ENCODE results near the gene DIAPH1.

DIAPH1 gene

GRCh38 chr5:141586246-141586645, 32.6 kb downstream of the DIAPH1 start:
- no peak overlapping the region for H3K4me3 ChIP-seq
- H4K20me1 ChIP-seq, result peaks cover 7 to 94% (median 48%) of the 10 kb centered on the region in 11 experiments; a peak in 20 of 22 replicates
- peak overlapping the region in 8 of 11 experiments; percentile 9 to 73 (median 43); a peak in 11 of 22 replicates for H3K27ac ChIP-seq
- H3K27me3 ChIP-seq, result no peaks in the 10 kb centered on the region
- H3K36me3 ChIP-seq, result peaks cover 52 to 98% (median 97%) of the 10 kb centered on the region in 11 experiments
- no peak for TF ChIP-seq Cebpa-rat (IDR thresholded peaks at IDR 0.05)
- peak overlapping the region in 1 of 11 experiments; percentile 12; a peak in 2 of 22 replicates for H3K9ac ChIP-seq
- peak overlapping the region in 6 of 11 experiments; percentile 46 to 69 (median 59); a peak in 12 of 22 replicates for H3K4me2 ChIP-seq
- H3K9me3 ChIP-seq (replicated peaks in 1 of 11), result no peaks in the 10 kb centered on the region
- peaks cover 0 to 93% (median 53%) of the 10 kb centered on the region in 10 experiments; a peak in 16 of 20 replicates for H3K4me1 ChIP-seq

- Histone ChIP-seq H3K9ac (peak overlapping the region in 1 of 11 experiments; percentile 12; a peak in 1 of 22 replicates), H4K20me1 (peaks cover under 1 to 94% (median 45%) of the 10 kb centered on the region in 11 experiments; a peak in 20 of 22 replicates), H3K27me3 (no peaks in the 10 kb centered on the region), H3K4me2 (peak overlapping the region in 6 of 11 experiments; percentile 46 to 69 (median 59); a peak in 12 of 22 replicates), H3K9me3 (replicated peaks in 1 of 11) (no peaks in the 10 kb centered on the region), H3K4me1 (peaks cover 0 to 89% (median 47%) of the 10 kb centered on the region in 10 experiments; a peak in 14 of 20 replicates), H3K27ac (peak overlapping the region in 7 of 11 experiments; percentile 9 to 73 (median 51); a peak in 13 of 22 replicates), H3K4me3 (no peak overlapping the region), H3K36me3 (peaks cover 58 to 98% (median 97%) of the 10 kb centered on the region in 11 experiments)
- peak in 6 of 11 experiments; percentile 42 to 70 (median 48); a peak in 7 of 22 replicates for TF ChIP-seq Cebpa-rat (IDR thresholded peaks at IDR 0.05)
Measured at GRCh38 chr5:141585594-141585993, 33.2 kb downstream of the DIAPH1 start.

DNA sequence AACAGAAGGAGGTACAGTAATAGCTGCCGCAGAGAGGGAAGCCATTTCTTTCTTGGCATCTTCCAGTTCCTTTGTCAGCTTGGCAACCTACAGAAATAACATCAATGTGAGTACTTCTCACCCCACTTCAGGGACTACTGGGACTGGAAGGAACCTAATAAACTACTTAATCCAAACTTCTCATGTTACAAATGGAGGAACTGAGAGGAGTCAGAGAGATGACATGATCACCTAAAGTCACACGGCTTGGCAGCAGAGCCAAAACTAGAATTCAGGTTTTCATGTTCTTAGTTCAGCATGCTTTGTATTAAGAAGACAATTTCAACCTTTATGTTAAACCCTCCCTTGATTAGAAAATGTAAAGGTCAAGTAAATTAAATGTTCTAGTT, 44.7 kb downstream of the DIAPH1 start:
- TF ChIP-seq Cebpa-rat (IDR thresholded peaks at IDR 0.05), result no peak
- H3K9me3 ChIP-seq (replicated peaks in 1 of 11), result no peaks in the 10 kb centered on the region
- H4K20me1 ChIP-seq, result peaks cover 0 to 64% (median 11%) of the 10 kb centered on the region in 11 experiments; a peak in 12 of 22 replicates
- no peaks in the 10 kb centered on the region for H3K27me3 ChIP-seq
- H3K27ac ChIP-seq, result no peak overlapping the region
- H3K9ac ChIP-seq, result no peak overlapping the region
- no peak overlapping the region for H3K4me2 ChIP-seq
- H3K4me1 ChIP-seq, result peaks cover 0 to 27% (median 15%) of the 10 kb centered on the region in 10 experiments; a peak in 14 of 20 replicates
- H3K36me3 ChIP-seq, result peaks cover 93 to 100% (median 99%) of the 10 kb centered on the region in 11 experiments
- H3K4me3 ChIP-seq, result no peak overlapping the region

DNA sequence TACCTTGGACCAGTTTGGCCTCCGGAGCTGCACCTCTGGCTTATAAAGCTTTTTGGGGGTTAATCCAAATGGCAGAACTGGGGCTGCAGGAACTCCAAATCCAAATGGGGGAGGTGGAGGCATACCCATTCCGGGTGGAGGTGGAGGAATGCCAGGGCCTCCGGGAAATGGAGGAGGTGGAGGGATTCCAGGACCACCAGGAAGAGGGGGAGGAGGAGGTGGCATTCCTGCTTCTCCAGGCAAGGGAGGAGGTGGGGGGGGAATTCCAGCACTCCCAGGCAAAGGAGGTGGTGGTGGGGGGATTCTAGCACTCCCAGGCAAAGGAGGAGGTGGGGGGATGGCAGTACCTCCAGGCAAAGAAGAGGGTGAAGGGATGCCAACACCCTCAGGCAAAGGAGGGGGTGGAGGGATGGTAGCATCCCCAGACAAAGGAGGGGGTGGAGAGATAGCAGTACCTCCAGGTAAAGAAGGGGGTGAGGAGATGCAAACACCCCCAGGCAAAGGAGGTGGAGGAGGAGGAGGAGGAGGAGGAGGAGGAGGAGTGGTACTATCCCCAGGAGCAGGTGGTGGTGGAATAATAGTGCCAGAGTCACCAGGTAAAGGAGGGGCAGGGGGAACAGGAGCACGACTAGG, 45.2 kb downstream of the DIAPH1 start:
- peaks cover 0 to 63% (median 9%) of the 10 kb centered on the region in 11 experiments; a peak in 13 of 22 replicates for H4K20me1 ChIP-seq
- H3K9me3 ChIP-seq (replicated peaks in 1 of 11), result no peaks in the 10 kb centered on the region
- H3K36me3 ChIP-seq, result peaks cover 93 to 100% (median 99%) of the 10 kb centered on the region in 11 experiments
- no peaks in the 10 kb centered on the region for H3K27me3 ChIP-seq
- no peak overlapping the region for H3K4me2 ChIP-seq
- H3K4me3 ChIP-seq, result no peak overlapping the region
- peaks cover 0 to 27% (median 15%) of the 10 kb centered on the region in 10 experiments; a peak in 14 of 20 replicates for H3K4me1 ChIP-seq
- H3K27ac ChIP-seq, result no peak overlapping the region
- no peak overlapping the region for H3K9ac ChIP-seq
- TF ChIP-seq Cebpa-rat (IDR thresholded peaks at IDR 0.05), result no peak

GRCh38 chr5:141570655-141571054, 48.1 kb downstream of the DIAPH1 start:
- peaks cover 88 to 100% (median 98%) of the 10 kb centered on the region in 11 experiments for H3K36me3 ChIP-seq
- H3K4me1 ChIP-seq, result peaks cover 0 to 27% (median 15%) of the 10 kb centered on the region in 10 experiments; a peak in 14 of 20 replicates
- TF ChIP-seq Cebpa-rat (IDR thresholded peaks at IDR 0.05), result no peak
- H3K4me3 ChIP-seq, result no peak overlapping the region
- H3K9ac ChIP-seq, result 0 out of 22 replicates have a peak overlapping the region, but pooled peaks of 1 of the 11 experiments have one; percentile 12
- H3K4me2 ChIP-seq, result peak overlapping the region in 6 of 11 experiments; percentile 3 to 68 (median 39); a peak in 10 of 22 replicates
- H3K27ac ChIP-seq, result peak overlapping the region in 7 of 11 experiments; percentile 10 to 61 (median 39); a peak in 12 of 22 replicates
- no peaks in the 10 kb centered on the region for H3K27me3 ChIP-seq
- no peaks in the 10 kb centered on the region for H3K9me3 ChIP-seq (replicated peaks in 1 of 11)
- H4K20me1 ChIP-seq, result peaks cover 0 to 63% (median 12%) of the 10 kb centered on the region in 11 experiments; a peak in 14 of 22 replicates

DNA sequence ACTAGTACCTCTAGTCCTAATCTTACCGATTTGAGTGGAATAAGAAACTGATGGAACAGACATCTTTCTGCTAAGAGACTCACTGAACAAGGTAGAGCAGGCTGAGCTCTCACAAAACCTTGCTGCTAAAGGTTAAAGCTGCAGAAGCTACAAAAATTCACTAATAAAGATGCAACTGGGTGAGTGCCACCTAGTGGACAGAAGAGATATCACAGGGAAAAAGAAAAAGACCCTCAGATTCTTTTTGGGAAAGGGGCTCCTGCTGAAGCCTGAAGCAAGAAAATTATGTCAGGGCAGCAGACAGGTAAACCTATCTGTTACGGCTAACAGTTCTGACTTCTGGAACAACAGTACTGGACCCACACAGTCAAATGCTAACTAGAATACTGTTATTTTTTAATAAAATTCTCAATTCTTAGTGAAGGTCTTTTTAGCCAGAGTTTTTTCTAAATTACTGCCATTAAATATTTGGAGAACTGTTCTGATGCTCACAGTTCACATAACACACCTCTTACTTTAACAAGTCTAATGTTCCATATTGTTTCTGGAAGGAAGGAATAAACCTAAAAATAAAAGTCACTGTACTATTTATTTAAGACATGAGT, 51.2 kb downstream of the DIAPH1 start:
- Histone ChIP-seq H3K27me3 (no peaks in the 10 kb centered on the region), H3K9ac (no peak overlapping the region), H4K20me1 (peaks cover 0 to 63% (median 12%) of the 10 kb centered on the region in 11 experiments; a peak in 13 of 22 replicates), H3K4me1 (peaks cover 0 to 37% (median 15%) of the 10 kb centered on the region in 10 experiments; a peak in 14 of 20 replicates), H3K36me3 (peaks cover 84 to 100% (median 95%) of the 10 kb centered on the region in 11 experiments), H3K27ac (no peak overlapping the region), H3K4me2 (no peak overlapping the region), H3K9me3 (replicated peaks in 1 of 11) (no peaks in the 10 kb centered on the region), H3K4me3 (no peak overlapping the region)
- TF ChIP-seq Cebpa-rat (IDR thresholded peaks at IDR 0.05), result no peak

- Histone ChIP-seq H4K20me1 (peaks cover 0 to 52% (median 5%) of the 10 kb centered on the region in 11 experiments; a peak in 13 of 22 replicates), H3K4me2 (no peak overlapping the region), H3K36me3 (peaks cover 80 to 100% (median 95%) of the 10 kb centered on the region in 11 experiments; a peak in 21 of 22 replicates), H3K4me1 (peaks cover 0 to 24% (median 6%) of the 10 kb centered on the region in 10 experiments; a peak in 14 of 20 replicates), H3K9me3 (replicated peaks in 1 of 11) (no peaks in the 10 kb centered on the region), H3K9ac (peak overlapping the region in 9 of 11 experiments; percentile 27 to 58 (median 35); a peak in 13 of 22 replicates), H3K4me3 (no peak overlapping the region), H3K27me3 (no peaks in the 10 kb centered on the region), H3K27ac (peak overlapping the region; percentile 2 to 83 (median 39); a peak in 15 of 22 replicates)
- no peak for TF ChIP-seq Cebpa-rat (IDR thresholded peaks at IDR 0.05)
Measured at GRCh38 chr5:141565826-141566570, 52.8 kb downstream of the DIAPH1 start.

DNA sequence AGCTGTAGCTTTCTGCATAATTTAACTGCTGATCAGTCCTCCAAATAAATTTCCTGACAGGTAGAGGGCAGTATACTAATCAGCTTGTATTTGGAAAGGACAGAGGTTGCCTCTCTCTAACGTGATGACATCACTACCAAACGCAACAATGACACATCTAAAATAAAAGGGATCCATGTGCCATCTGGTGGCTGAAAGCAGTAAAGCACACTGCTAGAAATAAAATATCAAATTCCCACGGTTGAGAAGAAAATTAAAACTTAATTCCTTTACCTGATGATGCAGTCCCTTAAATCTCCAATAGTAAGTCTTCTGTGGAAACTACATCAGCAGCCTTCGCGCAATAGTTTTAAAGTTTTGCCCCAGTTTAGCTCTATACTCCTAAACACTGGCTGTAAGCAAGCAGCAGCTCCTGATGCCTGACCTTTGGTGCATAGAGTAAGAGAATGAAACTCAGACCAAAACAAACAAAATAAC, 54.5 kb downstream of the DIAPH1 start:
- TF ChIP-seq Cebpa-rat (IDR thresholded peaks at IDR 0.05), result no peak
- H3K36me3 ChIP-seq, result peaks cover 70 to 100% (median 95%) of the 10 kb centered on the region in 11 experiments; a peak in 21 of 22 replicates
- H3K9ac ChIP-seq, result peak overlapping the region in 8 of 11 experiments; percentile 24 to 72 (median 45); a peak in 9 of 22 replicates
- H3K4me1 ChIP-seq, result peaks cover 0 to 31% (median 11%) of the 10 kb centered on the region in 10 experiments; a peak in 12 of 20 replicates
- H3K4me3 ChIP-seq, result no peak overlapping the region
- peaks cover 0 to 35% (median 3%) of the 10 kb centered on the region in 11 experiments; a peak in 7 of 22 replicates for H4K20me1 ChIP-seq
- no peaks in the 10 kb centered on the region for H3K27me3 ChIP-seq
- H3K27ac ChIP-seq, result peak overlapping the region in 10 of 11 experiments; percentile 42 to 83 (median 61); a peak in 18 of 22 replicates
- no peaks in the 10 kb centered on the region for H3K9me3 ChIP-seq (replicated peaks in 1 of 11)
- 0 out of 22 replicates have a peak overlapping the region, but pooled peaks of 1 of the 11 experiments have one; percentile 16 for H3K4me2 ChIP-seq
